Right ventricle myocardium superior (tissue), 1 donor: ENCODE measurements around the gene GAL3ST2. TPM values are rescaled to one million over a fixed set of nuclear protein-coding genes. Genes with fewer than 3 reads are reported as not detected.

Experiments
- ATAC-seq: fragments of 200-7000 bp; cut with Tn5 transposase; one replicate; pipeline ENCODE4 v1.9.1; 2020; ENCODE audit warnings: mild to moderate bottlenecking; ENCODE audit not compliant: poor library complexity
- DNase-seq: peaks from one replicate; pipeline ENCODE4 v3.0.0-alpha.2; 2020
- intact Hi-C: fragments of 100-400 bp; cut with DNase I; formaldehyde crosslinking; loops from one replicate; pipeline ENCODE4 v1.11.2; 2022
- total RNA-seq: library from RNA; stranded (reverse); fragmentation: NEBNext Ultra II Directional; extraction: Animal tissue kit (Norgen Biotek cat#: 25700); gene quantifications from one replicate; pipeline ENCODE4 v1.2.1, GENCODE V29; 2021
- donor health status: DM: no; HTN: yes; CAD: no; lungs with severe emphysema.

Gene GAL3ST2
- total RNA-seq, 1 donor from 2014 or later, result not detected

DNA sequence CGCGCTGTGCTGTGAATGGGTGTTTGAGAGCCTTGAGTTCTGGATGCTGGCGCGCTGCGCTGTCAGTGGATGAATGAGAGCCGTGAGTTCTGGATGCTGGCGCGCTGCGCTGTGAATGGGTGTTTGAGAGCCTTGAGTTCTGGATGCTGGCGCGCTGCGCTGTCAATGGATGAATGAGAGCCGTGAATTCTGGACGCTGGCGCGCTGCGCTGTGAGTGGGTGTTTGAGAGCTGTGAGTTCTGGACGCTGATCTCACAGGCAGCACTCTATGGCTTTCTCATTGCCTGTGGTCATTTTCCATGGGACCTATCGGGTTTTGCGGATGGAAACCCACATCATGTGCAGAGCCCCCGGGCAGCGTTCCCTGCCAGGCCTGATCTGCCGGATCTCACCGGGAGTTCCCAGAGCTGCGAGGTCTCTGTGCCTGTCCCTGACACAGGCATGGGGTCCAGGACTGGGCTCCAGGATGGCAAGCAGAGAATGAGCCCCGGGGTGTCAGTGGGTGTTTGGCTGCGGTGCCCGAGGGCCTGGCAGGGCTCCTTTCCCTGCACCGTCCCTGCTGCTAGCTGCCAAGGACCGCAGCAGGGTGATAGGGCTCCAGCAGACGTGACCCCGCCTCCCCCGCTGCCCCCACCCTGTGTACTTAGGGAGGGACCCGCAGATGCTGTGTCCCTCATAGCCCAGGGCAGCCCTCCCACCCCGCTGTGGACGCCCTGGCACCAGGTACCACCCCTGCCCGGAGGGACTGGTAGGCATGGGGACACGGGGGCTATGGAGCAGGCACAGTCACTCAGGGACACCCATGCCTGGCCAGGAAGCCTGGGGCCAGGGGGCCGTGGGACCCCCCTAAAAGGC, 72.4 kb downstream of the GAL3ST2 start:
- no peak for ATAC-seq
- no peak for DNase-seq
- intact Hi-C loops, result no loop called here

- ATAC-seq (no peak), DNase-seq (no peak)
- intact Hi-C loops, result no loop called here
These were observed 73.3 kb downstream of the GAL3ST2 start for GRCh38 chr2:241849616-241850543.

- ATAC-seq (no peak), DNase-seq (peak; percentile 36)
- intact Hi-C loops, result no loop called here
These were observed 74.1 kb downstream of the GAL3ST2 start for GRCh38 chr2:241850544-241851324.

- DNase-seq (peak; percentile 41), ATAC-seq (no peak)
- intact Hi-C loops, result no loop called here
These were observed 74.9 kb downstream of the GAL3ST2 start for GRCh38 chr2:241851325-241852115.

DNA sequence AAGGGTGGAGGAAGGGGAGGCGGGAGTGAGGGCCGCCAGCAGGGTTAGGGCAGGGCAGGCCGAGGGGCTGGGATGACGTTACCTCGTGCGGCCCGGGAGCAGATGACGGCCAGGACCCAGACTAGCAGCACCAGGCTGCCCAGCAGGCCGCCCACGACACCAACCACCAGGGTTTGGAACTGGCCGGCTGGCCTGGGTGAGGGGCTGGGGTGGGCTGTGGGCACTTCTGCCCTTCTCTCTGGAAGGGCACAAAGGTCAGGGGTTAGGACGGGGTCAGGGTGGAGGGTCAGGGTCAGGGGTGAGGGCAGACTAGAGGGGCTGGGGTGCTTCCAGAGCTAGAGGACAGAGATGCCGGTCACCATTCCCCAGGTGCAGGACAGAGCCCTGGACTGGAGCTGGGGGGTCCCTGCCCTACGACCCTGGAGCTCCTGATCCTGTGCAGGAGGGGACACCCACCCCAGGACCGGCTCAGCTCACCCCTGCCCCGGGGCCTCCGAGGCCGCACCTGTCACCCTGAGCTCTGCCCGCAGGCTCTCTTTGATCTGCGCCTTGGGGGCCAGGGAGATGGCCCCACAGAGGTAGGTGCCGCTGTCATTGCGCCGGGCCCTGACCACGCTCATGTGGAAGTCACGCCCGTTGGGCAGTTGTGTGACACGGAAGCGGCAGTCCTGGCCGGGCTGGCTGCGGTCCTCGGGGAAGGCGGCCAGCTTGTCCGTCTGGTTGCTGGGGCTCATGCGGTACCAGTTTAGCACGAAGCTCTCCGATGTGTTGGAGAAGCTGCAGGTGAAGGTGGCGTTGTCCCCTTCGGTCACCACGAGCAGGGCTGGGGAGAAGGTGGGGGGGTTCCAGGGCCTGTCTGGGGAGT, 75.7 kb downstream of the GAL3ST2 start:
- DNase-seq (peak; percentile 37), ATAC-seq (no peak)

DNA sequence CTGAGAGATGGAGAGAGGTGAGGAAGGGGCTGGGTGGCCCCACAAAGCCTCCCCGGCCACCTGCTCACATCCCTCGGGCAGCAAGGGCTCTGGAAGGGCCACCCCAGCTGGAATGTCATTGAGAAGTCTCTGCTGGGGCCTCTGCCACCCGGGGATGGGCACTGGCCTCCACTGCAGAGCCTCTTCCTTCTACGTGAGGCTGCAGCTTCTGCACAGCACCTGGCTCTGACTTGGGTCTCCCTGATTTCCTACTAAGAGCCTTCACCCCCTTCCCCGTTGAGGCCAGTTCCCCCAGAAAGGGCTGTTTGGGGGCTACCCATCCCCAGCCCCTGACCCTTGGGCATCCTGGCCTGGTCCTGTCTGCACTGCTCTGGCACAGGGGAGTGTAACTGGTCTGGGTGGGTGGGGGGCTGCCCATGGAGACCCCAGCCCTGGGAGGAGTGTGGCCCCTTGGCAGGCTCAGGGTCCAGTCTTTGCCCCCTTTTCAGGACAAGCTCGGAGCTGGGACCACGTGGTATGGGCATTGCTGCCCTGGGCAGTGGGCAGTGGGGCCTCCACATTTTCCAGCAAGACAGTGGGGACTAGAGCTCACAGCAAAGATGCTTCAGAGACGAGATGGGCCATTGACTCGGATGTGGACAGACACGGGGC, 76.5 kb downstream of the GAL3ST2 start:
- peak; percentile 28 for DNase-seq
- no peak for ATAC-seq
- intact Hi-C loops, result no loop called here

More for the DNA sequence above, 75.7 kb downstream of the GAL3ST2 start:
- intact Hi-C loops, result no loop called here

Other genes with a start within 250 kb of the GAL3ST2 start
- 3.8 TPM for gene BOK, start 218.1 kb upstream of the GAL3ST2 start, total RNA-seq
- gene THAP4, start 139.7 kb upstream of the GAL3ST2 start, total RNA-seq, result 82.9 TPM
- gene ATG4B, start 139.1 kb upstream of the GAL3ST2 start, total RNA-seq, result 41.3 TPM
- 9.4 TPM for gene DTYMK, start 90.0 kb upstream of the GAL3ST2 start, total RNA-seq
- 18.0 TPM for gene ING5, start 74.8 kb upstream of the GAL3ST2 start, total RNA-seq
- gene D2HGDH, start 42.2 kb upstream of the GAL3ST2 start, total RNA-seq, result 19.0 TPM
- not detected for gene NEU4, start 32.4 kb downstream of the GAL3ST2 start, total RNA-seq
- gene PDCD1, start 82.1 kb downstream of the GAL3ST2 start, total RNA-seq, result 2.0 TPM
- not detected for gene RTP5, start 92.9 kb downstream of the GAL3ST2 start, total RNA-seq